Subcutaneous adipose tissue (tissue), 4 donors: ENCODE measurements around the gene FAIM2. TPM values are rescaled to one million over a fixed set of nuclear protein-coding genes. Genes with fewer than 3 reads are reported as not detected.

Experiments
- CTCF ChIP-seq: fragments of 450-650 bp; IDR thresholded peaks from one replicate; pipeline ENCODE4 v1.5.1; 2016; ENCODE audit warnings: low read depth, mild to moderate bottlenecking, control low read depth, antibody characterized with exemption, moderate library complexity
- total RNA-seq, 4 donors: library from RNA; depleted of rRNA; stranded (reverse); fragments of >200 nt; gene quantifications; one replicate each; pipeline ENCODE4 v1.1.0, GENCODE V29; 2016

The FAIM2 gene
- 1 to 10 TPM in 1 of 4 donors, not detected in 3; 1.2 TPM for total RNA-seq

- no peak for TF ChIP-seq CTCF
Measured at GRCh38 chr12:49903700-49904423, at the start of gene FAIM2. FAIM2 (minus strand) TSS chr12:49903900; CDS start chr12:49903792, 108 bp downstream.

GRCh38 chr12:49953151-49953550, 49.5 kb upstream of the FAIM2 start:
- TF ChIP-seq CTCF, result no peak

GRCh38 chr12:49952391-49953055, 48.8 kb upstream of the FAIM2 start:
- no peak for TF ChIP-seq CTCF

GRCh38 chr12:49951411-49952240, 47.9 kb upstream of the FAIM2 start:
- TF ChIP-seq CTCF, result no peak

GRCh38 chr12:49950273-49951251, 46.9 kb upstream of the FAIM2 start, which contains the start of gene AQP2:
AQP2 (plus strand) TSS chr12:49950737; CDS start chr12:49950831, 94 bp downstream.
- TF ChIP-seq CTCF, result no peak

GRCh38 chr12:49949866-49950265, 46.2 kb upstream of the FAIM2 start:
- no peak for TF ChIP-seq CTCF
